HG02588 (cell line): ENCODE measurements around the gene P2RY8.
"Not testable (repeated sequence)": the region's sequence is repeated elsewhere in the genome, so short reads cannot be mapped to it uniquely, and the experiment has no call there.

Source experiments
- ATAC-seq: cut with Tn5 transposase; IDR thresholded peaks from one replicate; pipeline ENCODE4 v1.9.1; 2021; ENCODE audit warnings: mild to moderate bottlenecking, moderate library complexity; ENCODE audit not compliant: unreplicated experiment

P2RY8 gene

GRCh38 chrX:1488745-1489144 lies 48.2 kb downstream of the P2RY8 start:
- no peak for ATAC-seq

- ATAC-seq = no peak
These were observed 48.8 kb downstream of the P2RY8 start for GRCh38 chrX:1488141-1488540.

GRCh38 chrX:1487401-1487800 lies 49.6 kb downstream of the P2RY8 start:
- no peak for ATAC-seq

- ATAC-seq = no peak
These were observed 50.1 kb downstream of the P2RY8 start for GRCh38 chrX:1486749-1487361.

DNA sequence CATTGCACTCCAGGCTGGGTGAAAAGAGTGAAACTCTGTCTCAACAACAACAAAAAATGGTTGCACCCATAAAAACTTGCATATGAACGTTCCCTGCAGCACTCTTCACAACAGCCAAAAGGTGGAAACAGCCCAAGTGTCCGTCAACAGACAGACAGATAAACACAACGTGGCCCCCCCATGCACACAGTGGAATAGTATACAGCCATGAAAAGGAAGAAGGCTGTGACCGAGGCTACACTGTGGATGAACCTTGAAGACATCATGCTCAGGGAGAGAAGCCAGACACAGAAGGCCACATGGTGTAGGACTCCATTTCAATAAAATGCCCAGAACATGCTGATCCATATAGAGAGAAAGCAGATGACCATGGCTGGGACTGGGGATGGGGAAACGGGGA lies 50.8 kb downstream of the P2RY8 start:
- no peak for ATAC-seq

GRCh38 chrX:1485033-1485432 lies 52.0 kb downstream of the P2RY8 start:
- no peak for ATAC-seq

- no peak for ATAC-seq
These were observed 52.4 kb downstream of the P2RY8 start for GRCh38 chrX:1484638-1485019.

DNA sequence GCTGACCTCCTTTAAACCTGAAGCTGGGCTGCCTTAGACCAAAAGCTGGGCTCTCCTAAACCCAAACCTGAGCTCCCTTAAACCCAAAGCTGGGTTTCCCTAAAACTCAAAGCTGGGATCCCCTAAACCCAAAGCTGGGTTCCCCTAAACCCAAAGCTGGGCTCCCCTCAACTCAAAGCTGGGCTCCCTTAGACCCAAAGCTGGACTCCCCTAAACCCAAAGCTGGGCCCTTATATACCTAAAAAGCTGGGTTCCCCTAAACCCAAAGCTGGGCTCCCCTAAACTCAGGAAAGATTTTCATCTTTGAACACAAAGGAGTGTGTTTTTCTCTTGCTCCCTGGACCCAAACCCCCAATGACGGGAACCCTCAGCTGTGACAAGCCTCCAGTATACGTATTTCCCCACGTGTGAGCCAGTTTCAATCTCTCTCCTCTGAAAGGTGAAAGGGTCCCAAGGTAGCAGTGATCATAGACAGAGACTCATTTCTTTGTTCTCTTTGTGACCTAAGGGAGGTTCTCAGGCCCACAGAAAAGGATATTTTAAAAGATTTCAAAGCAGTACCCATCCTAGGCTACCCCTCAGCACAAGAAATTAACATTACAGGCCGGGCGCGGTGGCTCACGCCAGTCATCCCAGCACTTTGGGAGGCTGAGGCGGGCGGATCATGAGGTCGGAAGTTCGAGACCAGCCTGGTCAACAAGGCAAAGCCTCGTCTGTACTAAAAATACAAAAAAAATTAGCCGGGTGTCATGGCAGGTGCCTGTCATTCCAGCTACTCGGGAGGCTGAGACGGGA lies 52.9 kb downstream of the P2RY8 start:
- peak; percentile 49 for ATAC-seq

- ATAC-seq = not testable (repeated sequence)
These were observed 54.5 kb downstream of the P2RY8 start for GRCh38 chrX:1482530-1482928.

DNA sequence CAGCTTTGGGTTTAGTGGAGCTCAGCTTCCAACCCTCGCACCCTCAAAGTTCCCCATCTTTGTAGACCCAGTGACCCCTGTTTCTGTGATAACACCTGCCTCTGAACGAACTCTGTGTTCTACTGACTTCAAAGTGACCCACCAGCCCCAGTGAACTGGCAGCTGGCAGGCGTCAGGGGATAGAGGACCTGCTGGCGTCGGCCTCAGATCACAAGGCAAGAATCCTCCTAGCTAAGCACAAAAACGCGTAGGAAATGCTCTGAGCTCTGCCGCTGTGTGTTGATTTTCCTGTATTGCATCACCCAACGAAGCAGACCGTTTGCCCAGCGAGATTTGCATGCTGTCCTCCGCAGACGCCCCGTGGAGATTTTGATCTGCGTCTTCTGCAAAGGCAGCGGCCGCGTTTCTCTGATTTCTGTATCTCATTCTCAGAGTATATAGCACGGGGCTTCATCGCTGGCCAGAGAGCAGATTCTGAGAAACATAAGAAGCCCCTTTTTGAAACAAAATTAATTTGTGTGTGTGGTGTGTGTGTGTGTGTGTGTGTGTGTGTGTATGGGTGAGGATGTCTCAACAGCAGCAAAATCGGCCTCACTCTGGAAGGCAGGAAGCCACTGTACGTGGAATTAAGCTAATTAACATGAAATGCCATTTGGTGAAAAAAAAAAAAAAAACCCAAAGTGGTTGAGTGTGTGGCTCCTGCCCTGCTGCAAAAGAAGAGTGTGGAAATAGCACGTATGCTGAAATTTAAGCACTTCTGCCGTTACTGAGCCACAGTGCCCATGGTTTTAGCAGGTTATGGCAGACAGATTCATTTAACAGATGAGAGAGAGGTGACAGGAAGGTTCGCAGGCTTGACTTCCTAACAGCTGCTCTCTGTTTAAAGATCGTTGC lies 55.1 kb downstream of the P2RY8 start:
- peak; percentile 37 for ATAC-seq

DNA sequence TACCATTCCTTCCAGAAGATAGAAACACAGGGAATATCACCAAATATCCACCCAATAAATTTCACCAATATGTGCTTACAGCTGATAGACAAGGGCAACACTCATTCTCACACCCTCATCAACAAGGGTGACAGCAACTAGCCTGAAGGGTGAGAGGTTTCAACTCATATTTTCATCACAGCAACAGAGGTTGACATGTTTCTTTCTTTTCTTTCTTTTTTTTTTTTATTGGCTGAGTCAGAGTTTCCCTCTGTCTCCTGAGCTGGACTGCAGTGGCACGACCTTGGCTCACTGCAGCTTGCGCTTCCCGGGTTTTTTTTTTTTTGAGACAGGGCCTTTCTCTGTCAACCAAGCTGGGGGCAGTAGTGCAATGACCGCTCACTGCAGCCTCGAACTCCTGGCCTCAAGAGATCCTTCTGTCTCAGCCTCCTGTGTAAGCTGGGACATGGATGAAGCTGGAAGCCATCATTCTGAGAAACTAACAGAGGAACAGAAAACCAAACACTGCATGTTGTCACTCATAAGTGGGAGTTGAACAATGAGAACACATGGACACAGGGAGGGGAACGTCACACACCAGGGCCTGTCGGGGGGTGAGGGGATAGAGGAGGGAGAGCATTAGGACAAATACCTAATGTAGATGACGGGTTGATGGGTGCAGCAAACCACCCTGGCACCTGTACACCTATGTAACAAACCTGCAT lies 56.8 kb downstream of the P2RY8 start:
- peak; percentile 6 for ATAC-seq

- ATAC-seq = no peak
These were observed 59.1 kb downstream of the P2RY8 start for GRCh38 chrX:1477801-1478458.

DNA sequence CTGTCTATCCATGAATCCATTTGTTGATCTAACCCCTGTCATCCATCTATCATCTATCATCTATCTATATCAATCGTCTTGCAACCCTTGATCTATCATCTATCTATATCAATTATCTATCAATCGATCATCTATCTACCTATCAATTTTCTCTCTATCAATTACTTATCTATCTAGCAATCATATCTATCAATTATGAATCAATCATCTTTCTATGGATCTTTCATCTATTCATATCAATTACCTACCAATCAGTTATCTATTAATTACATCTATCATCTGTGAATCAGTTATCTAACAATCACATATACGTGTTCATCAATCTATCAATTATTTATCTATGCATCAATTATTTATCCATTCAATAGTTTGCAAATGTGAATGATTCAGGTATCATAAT lies 59.8 kb downstream of the P2RY8 start:
- no peak for ATAC-seq

DNA sequence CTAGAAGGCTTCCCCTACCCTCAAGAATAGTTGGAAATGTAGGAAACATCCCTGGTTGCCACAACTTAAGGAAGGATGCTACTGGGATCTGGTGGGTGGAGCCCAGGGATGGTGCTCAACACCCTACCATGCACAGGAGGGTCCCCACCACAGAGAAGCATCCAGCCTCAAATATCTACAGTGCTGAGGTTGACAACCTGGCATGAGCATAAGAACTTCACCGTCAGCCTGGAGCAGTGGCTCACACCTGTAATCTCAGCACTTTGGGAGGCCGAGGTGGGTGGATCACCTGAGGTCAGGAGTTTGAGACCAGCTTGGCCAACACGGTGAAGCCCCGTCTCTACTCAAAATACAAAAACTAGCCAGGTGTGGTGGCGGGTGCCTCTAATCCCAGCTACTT lies 60.3 kb downstream of the P2RY8 start:
- no peak for ATAC-seq

- ATAC-seq = no peak
These were observed 61.1 kb downstream of the P2RY8 start for GRCh38 chrX:1475881-1476280.

DNA sequence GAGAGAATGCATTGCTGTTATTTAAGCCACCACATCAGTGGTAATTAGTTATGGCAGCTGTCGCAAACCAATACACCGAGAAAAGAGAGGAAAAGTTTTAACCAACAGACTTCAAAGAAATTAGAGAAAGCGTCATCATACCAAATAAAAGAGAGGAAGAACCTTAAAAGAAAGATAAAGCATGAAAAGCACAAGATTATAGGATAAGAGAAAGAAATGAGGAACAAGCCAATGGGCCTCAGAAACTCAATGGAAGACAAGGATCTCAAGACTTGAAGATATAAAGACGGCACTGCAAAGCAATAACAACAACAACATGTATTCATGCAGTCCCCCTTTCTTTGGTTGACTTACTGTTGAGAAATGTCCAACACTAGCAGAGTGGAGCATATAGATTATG lies 61.5 kb downstream of the P2RY8 start:
- no peak for ATAC-seq

GRCh38 chrX:1474593-1474992 lies 62.4 kb downstream of the P2RY8 start:
- not testable (repeated sequence) for ATAC-seq

DNA sequence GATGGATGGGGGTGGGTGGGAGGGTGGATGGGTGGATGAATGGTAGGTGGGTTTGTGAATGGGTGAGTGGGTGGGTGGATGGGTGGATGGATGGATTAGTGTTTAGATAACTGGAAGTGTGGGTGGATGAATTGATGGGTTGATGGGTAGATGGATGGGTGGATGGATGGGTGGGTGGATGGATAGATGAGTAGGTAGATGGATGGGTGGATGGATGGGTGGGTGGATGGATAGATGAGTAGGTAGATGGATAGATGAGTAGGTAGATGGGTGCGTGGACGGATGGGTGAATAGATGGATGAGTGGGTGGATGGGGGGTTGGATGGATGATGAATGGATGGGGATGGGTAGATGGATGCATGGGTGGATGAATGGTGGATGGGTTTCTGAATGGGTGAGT lies 64.0 kb downstream of the P2RY8 start:
- ATAC-seq = no peak

DNA sequence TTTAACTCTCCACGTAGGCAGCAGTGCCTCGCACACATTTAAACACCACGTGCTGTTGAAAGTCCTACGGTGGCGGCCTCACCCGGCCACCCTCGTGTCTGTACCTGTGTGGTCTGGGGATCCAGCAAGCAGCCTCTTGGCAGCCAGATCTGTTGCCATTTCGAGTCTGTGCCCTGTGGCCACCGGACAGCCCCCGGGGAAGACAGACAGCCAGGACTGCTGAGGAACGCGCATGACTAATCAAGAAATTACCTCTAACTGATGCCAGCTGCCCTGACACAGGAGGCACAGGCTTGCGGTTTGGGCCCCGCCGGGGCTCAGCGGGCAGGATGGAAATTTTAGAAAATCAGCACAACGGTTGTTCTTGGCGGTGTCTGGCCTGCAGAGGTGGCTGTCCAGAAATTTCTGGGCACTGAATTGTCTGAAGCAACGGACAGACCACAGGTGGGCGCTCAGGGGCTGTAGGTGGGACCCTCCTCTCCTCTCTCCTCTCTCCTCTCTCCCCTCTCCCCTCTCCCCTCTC lies 68.7 kb downstream of the P2RY8 start:
- peak; percentile 57 for ATAC-seq

GRCh38 chrX:1466971-1467561 lies 69.9 kb downstream of the P2RY8 start:
- peak; percentile 38 for ATAC-seq
